PC-3 (cell line): ENCODE results near the gene USP4.
"Not testable (repeated sequence)": the region's sequence is repeated elsewhere in the genome, so short reads cannot be mapped to it uniquely, and the experiment has no call there.

Source experiments
- EZH2 ChIP-seq: fragments of 300-600 bp; sonication (generic); IDR thresholded peaks from one replicate; pipeline ENCODE4 v1.6.1; 2017; ENCODE audit warnings: antibody characterized with exemption, mild to moderate bottlenecking, low read length; ENCODE audit not compliant: unreplicated experiment
- EZH2phosphoT487 ChIP-seq: fragments of 300-600 bp; sonication (generic); IDR thresholded peaks from 2 replicates; pipeline ENCODE4 v1.6.1; 2018; ENCODE audit warnings: mild to moderate bottlenecking, antibody characterized with exemption, low read length, borderline replicate concordance
- TF ChIP-seq, protein P1 (sequence below): fragments of 300-600 bp; sonication (generic); conservative IDR thresholded peaks from 2 replicates; pipeline ENCODE4 v1.5.1; 2017; ENCODE audit warnings: antibody characterized with exemption, low read depth, mild to moderate bottlenecking, low read length

DNA sequence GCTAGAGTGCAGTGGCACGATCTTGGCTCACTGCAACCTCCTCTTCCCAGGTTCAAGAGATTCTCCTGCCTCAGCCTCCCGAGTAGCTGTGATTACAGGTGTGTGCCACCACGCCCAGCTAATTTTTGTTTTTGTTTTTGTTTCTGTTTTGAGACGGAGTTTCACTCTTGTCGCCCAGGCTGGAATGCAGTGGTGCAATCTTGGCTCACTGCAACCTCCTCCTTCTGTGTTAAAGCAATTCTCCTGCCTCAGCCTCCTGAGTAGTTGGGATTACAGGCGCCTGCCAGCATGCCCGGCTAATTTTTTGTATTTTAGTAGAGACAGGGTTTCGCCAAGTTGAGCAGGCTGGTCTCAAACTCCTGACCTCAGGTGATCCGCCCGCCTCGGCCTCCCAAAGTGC, 99.8 kb downstream of the USP4 start:
- TF ChIP-seq EZH2, EZH2phosphoT487: not testable (repeated sequence)
- TF ChIP-seq, protein P1, sequence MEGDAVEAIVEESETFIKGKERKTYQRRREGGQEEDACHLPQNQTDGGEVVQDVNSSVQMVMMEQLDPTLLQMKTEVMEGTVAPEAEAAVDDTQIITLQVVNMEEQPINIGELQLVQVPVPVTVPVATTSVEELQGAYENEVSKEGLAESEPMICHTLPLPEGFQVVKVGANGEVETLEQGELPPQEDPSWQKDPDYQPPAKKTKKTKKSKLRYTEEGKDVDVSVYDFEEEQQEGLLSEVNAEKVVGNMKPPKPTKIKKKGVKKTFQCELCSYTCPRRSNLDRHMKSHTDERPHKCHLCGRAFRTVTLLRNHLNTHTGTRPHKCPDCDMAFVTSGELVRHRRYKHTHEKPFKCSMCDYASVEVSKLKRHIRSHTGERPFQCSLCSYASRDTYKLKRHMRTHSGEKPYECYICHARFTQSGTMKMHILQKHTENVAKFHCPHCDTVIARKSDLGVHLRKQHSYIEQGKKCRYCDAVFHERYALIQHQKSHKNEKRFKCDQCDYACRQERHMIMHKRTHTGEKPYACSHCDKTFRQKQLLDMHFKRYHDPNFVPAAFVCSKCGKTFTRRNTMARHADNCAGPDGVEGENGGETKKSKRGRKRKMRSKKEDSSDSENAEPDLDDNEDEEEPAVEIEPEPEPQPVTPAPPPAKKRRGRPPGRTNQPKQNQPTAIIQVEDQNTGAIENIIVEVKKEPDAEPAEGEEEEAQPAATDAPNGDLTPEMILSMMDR: not testable (repeated sequence)
